Right lobe of liver (tissue), 6 donors: Measurements from ENCODE around the gene MEI1. TPM values are rescaled to one million over a fixed set of nuclear protein-coding genes. Genes with fewer than 3 reads are reported as not detected.
A peak's percentile ranks its signal among the peaks of the same experiment; 100 is the strongest.

Experiments
- ATAC-seq, 4 donors: fragments of 200-7000 bp; cut with Tn5 transposase; one replicate each; pipeline ENCODE4 v1.9.1; 2020; ENCODE audit warnings: mild to moderate bottlenecking in 4 of 4, moderate library complexity in 4 of 4
- DNase-seq, 3 donors: peaks; one replicate each; pipeline ENCODE4 v3.0.0-alpha.2; 2020
- H3K27ac ChIP-seq, 3 donors: fragments of 200-600 bp; one replicate each; pipeline ENCODE4 v1.8.0; 2022
- H3K27me3 ChIP-seq, 2 donors: fragments of 200-600 bp; one replicate each; pipeline ENCODE4 v1.8.0; 2022
- H3K36me3 ChIP-seq, 4 donors: fragments of 200-600 bp; sonication (generic) in 1 of 4; one replicate each; pipeline versions ENCODE4 v1.5.1 to v1.8.0; 2017 to 2022; ENCODE audit warnings: control low read depth in 1 of 4
- H3K4me1 ChIP-seq, 4 donors: fragments of 200-600 bp; sonication (generic) in 1 of 4; one replicate each; pipeline versions ENCODE4 v1.5.1 to v1.8.0; 2017 to 2022; ENCODE audit warnings: control low read depth in 1 of 4
- H3K4me3 ChIP-seq, 3 donors: fragments of 200-600 bp; one replicate each; pipeline ENCODE4 v1.8.0; 2022
- H3K9me3 ChIP-seq, 4 donors: fragments of 200-600 bp; sonication (generic) in 1 of 4; one replicate each; pipeline versions ENCODE4 v1.5.1 to v1.8.0; 2017 to 2022; ENCODE audit warnings: control low read depth in 1 of 4
- POLR2A ChIP-seq: fragments of 450-650 bp; IDR thresholded peaks from one replicate; pipeline ENCODE4 v1.6.1; 2017; ENCODE audit warnings: antibody characterized with exemption, mild to moderate bottlenecking
- WGBS: methylation state at CpG from one replicate; pipeline ENCODE4 v1.1.6; 2018; ENCODE audit warnings: low coverage, low lambda C conversion rate; ENCODE audit not compliant: insufficient coverage; ENCODE audit errors: missing lambda C conversion rate; 5-methylcytosine and 5-hydroxymethylcytosine counted together
- intact Hi-C, 2 donors: fragments of 100-400 bp; cut with DNase I; formaldehyde crosslinking; loops; one replicate each; pipeline versions ENCODE4 v1.11.2 to v1.14.1; 2022
- total RNA-seq, 6 experiments: library from RNA; depleted of rRNA in 2 of 6; stranded (reverse); fragments of >200 nt in 2 of 6; fragmentation: NEBNext Ultra II Directional in 3 of 6; extraction: Animal tissue kit (Norgen Biotek cat#: 25700) in 3 of 6; gene quantifications; one replicate each; pipeline versions ENCODE4 v1.1.0 to v1.2.4, GENCODE V29; 2016 to 2023
- TF ChIP-seq, protein P1 (sequence below), 4 donors: fragments of 200-600 bp in 3 of 4; fragments of 450-650 bp in 1 of 4; IDR thresholded peaks; one replicate each; pipeline versions ENCODE4 v1.5.1 to v1.8.0; 2016 to 2022; ENCODE audit warnings: antibody characterized with exemption in 4 of 4, mild to moderate bottlenecking in 2 of 4
- donor health status: DM: no; HTN: yes; CAD: no.
- donor health status: DM: no; HTN: no; CAD: no.
- donor health status: DM: no; HTN: no; CAD: no.
- donor health status: DM: no; HTN: yes; CAD: no.
- donor health status: DM: no; HTN: yes; CAD: no.

The MEI1 gene
- total RNA-seq, 6 experiments from 2014 or later, result 0.37 to 1.0 (median 0.60) TPM

DNA sequence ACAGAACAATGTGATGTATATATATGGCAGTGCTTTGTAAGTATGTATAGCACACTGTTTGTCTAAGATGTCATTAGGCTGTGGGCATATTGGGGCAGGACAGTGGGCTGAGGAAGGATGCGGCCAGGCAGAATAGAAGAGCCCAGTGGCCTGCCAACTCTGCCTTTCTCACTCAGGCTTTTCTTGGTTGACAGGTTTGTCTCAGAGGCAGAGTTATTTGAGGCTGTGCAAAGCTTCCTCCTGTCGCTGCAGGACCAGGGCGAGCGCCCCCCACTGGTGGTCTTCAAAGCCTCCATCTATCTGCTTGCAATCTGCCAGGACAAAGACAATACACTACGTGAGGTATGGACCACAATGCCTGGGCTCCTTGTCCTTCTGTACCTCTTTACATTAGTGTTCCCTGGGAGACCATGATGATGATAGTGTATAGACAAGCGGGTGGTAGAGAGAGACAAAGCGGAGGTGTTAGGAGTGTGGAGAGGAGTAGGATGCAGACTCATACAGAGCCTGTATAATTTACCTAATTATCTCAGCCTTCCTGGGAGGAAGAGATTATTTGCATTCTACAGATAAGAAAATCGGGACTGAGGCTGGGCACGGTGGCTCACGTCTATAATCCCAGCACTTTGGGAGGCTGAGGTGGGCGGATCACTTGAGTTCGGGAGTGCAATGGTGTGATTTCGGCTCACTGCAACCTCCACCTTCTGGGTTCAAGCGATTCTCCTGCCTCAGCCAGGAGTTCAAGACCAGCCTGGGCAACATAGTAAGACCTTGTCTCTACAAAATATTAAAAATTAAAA, 63.9 kb downstream of the MEI1 start:
- DNase-seq (no peak), ATAC-seq (no peak)
- H3K27ac ChIP-seq, result no peak overlapping the region
- intact Hi-C loops, result no loop called here
- TF ChIP-seq, protein P1, sequence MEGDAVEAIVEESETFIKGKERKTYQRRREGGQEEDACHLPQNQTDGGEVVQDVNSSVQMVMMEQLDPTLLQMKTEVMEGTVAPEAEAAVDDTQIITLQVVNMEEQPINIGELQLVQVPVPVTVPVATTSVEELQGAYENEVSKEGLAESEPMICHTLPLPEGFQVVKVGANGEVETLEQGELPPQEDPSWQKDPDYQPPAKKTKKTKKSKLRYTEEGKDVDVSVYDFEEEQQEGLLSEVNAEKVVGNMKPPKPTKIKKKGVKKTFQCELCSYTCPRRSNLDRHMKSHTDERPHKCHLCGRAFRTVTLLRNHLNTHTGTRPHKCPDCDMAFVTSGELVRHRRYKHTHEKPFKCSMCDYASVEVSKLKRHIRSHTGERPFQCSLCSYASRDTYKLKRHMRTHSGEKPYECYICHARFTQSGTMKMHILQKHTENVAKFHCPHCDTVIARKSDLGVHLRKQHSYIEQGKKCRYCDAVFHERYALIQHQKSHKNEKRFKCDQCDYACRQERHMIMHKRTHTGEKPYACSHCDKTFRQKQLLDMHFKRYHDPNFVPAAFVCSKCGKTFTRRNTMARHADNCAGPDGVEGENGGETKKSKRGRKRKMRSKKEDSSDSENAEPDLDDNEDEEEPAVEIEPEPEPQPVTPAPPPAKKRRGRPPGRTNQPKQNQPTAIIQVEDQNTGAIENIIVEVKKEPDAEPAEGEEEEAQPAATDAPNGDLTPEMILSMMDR (IDR thresholded peaks at IDR 0.05), result peak in 1 of 4 donors; percentile 23
- no peak for TF ChIP-seq POLR2A
- no peaks in the 10 kb centered on the region for H3K27me3 ChIP-seq
- no peaks in the 10 kb centered on the region for H3K4me1 ChIP-seq
- no peak overlapping the region for H3K4me3 ChIP-seq
- H3K36me3 ChIP-seq, result no peaks in the 10 kb centered on the region
- H3K9me3 ChIP-seq, result no peaks in the 10 kb centered on the region
- WGBS, result 73% methylated on average over 8 of the region's 14 CpGs

DNA sequence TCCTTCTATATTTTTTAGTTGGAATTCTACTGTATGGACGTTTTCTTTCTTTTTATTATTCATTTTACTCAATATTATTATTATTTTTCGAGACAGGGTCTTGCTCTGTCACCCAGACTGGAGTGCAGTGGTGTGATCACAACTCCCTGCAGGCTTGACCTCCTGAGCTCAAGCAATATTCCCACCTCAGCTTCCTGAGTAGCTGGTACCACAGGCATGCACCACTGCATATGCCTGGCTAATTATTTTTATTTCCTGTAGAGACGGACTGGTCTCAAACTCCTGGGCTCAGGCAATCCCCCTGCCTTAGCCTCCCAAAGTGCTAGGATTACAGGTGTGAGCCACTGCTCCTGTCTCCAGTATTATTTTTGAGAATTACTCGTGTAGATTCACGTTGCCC, 67.2 kb downstream of the MEI1 start:
- WGBS, result 38% methylated on average over 5 of the region's 5 CpGs
- ATAC-seq (no peak), DNase-seq (no peak)
- TF ChIP-seq POLR2A, result no peak
- TF ChIP-seq, protein P1 (IDR thresholded peaks at IDR 0.05), result no peak
- no peaks in the 10 kb centered on the region for H3K9me3 ChIP-seq
- no peaks in the 10 kb centered on the region for H3K4me1 ChIP-seq
- intact Hi-C loops, result no loop called here
- no peaks in the 10 kb centered on the region for H3K36me3 ChIP-seq
- H3K4me3 ChIP-seq, result no peak overlapping the region
- no peak overlapping the region for H3K27ac ChIP-seq
- no peaks in the 10 kb centered on the region for H3K27me3 ChIP-seq

DNA sequence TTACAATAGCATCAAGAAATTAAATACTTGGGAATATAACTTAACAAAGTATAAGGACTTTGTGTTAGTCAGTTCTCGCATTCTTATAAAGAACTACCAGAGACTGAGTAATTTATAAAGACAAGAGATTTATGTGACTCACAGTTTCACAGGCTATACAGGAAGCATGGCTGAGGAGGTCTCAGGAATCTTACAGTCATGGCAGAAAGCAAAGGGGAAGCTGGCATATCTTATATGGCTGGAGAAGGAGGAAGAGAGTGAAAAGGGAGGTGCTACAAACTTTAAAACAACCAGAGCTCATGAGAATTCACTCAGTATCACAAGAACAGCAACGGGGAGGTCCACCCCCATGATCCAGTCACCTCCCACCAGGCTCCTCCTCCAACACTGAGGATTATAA, 69.1 kb downstream of the MEI1 start:
- no peak for DNase-seq
- Histone ChIP-seq H3K4me3 (no peak overlapping the region), H3K9me3 (no peaks in the 10 kb centered on the region), H3K27me3 (no peaks in the 10 kb centered on the region), H3K36me3 (no peaks in the 10 kb centered on the region), H3K27ac (no peak overlapping the region), H3K4me1 (no peaks in the 10 kb centered on the region)
- WGBS, result 33% methylated on average over 2 of the region's 2 CpGs
- TF ChIP-seq, protein P1 (IDR thresholded peaks at IDR 0.05), result no peak
- no peak for TF ChIP-seq POLR2A
- intact Hi-C loops, result no loop called here
- ATAC-seq, result peak in 1 of 4 donors; percentile 34

DNA sequence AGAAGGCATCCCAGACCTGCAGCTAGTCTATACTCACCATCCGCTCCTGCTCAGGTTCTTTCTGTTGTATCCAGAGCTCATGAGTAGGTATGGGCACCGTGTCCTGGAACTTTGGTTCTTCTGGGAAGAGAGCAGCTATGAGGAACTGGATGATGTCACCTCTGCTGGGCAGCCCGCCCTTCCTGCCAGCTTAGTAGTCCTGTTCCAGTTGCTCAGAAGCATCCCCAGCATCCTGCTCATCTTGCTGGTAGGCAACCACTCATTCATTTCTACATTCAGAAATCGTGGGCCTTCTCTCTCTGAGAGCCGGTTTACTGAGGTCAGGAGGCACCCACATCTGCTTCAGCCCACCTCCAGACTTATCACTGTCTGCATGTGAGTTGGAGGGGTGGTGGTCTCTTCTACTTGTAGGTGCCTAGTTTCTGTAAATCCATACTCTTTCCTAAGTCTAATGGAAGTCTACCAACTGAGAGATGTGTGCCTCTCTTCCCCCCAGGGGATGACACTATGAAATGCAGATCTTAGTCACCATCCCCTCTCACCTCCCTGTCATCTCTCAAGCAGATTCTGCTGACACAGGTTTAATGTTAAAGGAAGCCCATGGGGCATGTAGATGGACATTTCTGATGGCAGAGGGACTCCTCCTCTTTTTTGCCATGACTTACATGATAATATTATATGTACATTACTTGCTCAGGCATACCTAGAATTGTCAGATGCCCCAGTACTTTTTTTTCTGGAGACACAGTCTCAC, 71.6 kb downstream of the MEI1 start:
- H3K9me3 ChIP-seq, result no peaks in the 10 kb centered on the region
- intact Hi-C loops, result no loop called here
- no peaks in the 10 kb centered on the region for H3K36me3 ChIP-seq
- WGBS, result 77% methylated on average over 5 of the region's 5 CpGs
- ATAC-seq (peak in 1 of 4 donors; percentile 66), DNase-seq (no peak)
- H3K27me3 ChIP-seq, result no peaks in the 10 kb centered on the region
- no peaks in the 10 kb centered on the region for H3K4me1 ChIP-seq
- TF ChIP-seq, protein P1 (IDR thresholded peaks at IDR 0.05), result no peak
- no peak for TF ChIP-seq POLR2A
- H3K4me3 ChIP-seq, result no peak overlapping the region
- H3K27ac ChIP-seq, result no peak overlapping the region
